Mesothelial cell of epicardium (in vitro differentiated cells): ENCODE measurements around the gene SEMA5A. TPM values are rescaled to one million over a fixed set of nuclear protein-coding genes. Genes with fewer than 3 reads are reported as not detected.

Source experiments
- DNase-seq, 2 experiments: peaks; one replicate each; pipeline ENCODE4 v3.0.0; 2021; ENCODE audit warnings: low spot score in 2 of 2; ENCODE audit not compliant: unreplicated experiment in 2 of 2
- H3K27ac Mint-ChIP-seq: 2 replicates; pipeline ENCODE4 v1.8.0; 2021; ENCODE audit warnings: mixed read lengths
- H3K27me3 Mint-ChIP-seq: 2 replicates; pipeline ENCODE4 v1.8.0; 2021; ENCODE audit warnings: low read depth, mixed read lengths
- H3K36me3 Mint-ChIP-seq: 2 replicates; pipeline ENCODE4 v1.8.0; 2021; ENCODE audit warnings: mixed read lengths
- H3K4me1 Mint-ChIP-seq: 2 replicates; pipeline ENCODE4 v1.8.0; 2021; ENCODE audit warnings: mixed read lengths
- H3K4me3 Mint-ChIP-seq: 2 replicates; pipeline ENCODE4 v1.8.0; 2021; ENCODE audit warnings: mild to moderate bottlenecking, moderate library complexity, mixed read lengths
- H3K9me3 Mint-ChIP-seq: 2 replicates; pipeline ENCODE4 v1.8.0; 2021; ENCODE audit warnings: mixed read lengths
- CTCF ChIP-seq: fragments of 200-600 bp; sonication (generic); IDR thresholded peaks from one replicate; pipeline ENCODE4 v1.5.0; 2021; ENCODE audit warnings: antibody characterized with exemption; ENCODE audit not compliant: unreplicated experiment
- total RNA-seq: library from RNA; stranded (reverse); gene quantifications from 3 replicates; pipeline ENCODE4 v1.2.1, GENCODE V29; 2021

The SEMA5A gene, protein sequence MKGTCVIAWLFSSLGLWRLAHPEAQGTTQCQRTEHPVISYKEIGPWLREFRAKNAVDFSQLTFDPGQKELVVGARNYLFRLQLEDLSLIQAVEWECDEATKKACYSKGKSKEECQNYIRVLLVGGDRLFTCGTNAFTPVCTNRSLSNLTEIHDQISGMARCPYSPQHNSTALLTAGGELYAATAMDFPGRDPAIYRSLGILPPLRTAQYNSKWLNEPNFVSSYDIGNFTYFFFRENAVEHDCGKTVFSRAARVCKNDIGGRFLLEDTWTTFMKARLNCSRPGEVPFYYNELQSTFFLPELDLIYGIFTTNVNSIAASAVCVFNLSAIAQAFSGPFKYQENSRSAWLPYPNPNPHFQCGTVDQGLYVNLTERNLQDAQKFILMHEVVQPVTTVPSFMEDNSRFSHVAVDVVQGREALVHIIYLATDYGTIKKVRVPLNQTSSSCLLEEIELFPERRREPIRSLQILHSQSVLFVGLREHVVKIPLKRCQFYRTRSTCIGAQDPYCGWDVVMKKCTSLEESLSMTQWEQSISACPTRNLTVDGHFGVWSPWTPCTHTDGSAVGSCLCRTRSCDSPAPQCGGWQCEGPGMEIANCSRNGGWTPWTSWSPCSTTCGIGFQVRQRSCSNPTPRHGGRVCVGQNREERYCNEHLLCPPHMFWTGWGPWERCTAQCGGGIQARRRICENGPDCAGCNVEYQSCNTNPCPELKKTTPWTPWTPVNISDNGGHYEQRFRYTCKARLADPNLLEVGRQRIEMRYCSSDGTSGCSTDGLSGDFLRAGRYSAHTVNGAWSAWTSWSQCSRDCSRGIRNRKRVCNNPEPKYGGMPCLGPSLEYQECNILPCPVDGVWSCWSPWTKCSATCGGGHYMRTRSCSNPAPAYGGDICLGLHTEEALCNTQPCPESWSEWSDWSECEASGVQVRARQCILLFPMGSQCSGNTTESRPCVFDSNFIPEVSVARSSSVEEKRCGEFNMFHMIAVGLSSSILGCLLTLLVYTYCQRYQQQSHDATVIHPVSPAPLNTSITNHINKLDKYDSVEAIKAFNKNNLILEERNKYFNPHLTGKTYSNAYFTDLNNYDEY
- 20.0 to 26.7 TPM (median 23.1 TPM) in 3 replicates for total RNA-seq

- no peaks in the 10 kb centered on the region for H3K9me3 Mint-ChIP-seq
- H3K27ac Mint-ChIP-seq, result peak within 1 kb of the TSS; percentile 98
- DNase-seq, result peak; percentile 68 to 78
- peak within 1 kb of the TSS; percentile 95 for H3K4me3 Mint-ChIP-seq
- H3K4me1 Mint-ChIP-seq, result peaks cover 23% of the 10 kb centered on the region
- H3K27me3 Mint-ChIP-seq, result no peaks in the 10 kb centered on the region
- no peak for TF ChIP-seq CTCF
- peaks cover 22% of the 10 kb centered on the region for H3K36me3 Mint-ChIP-seq
These were observed at the start of gene SEMA5A for GRCh38 chr5:9545992-9546851. Gene SEMA5A, minus strand, starts transcription at chr5:9546075. Its CDS starts 166,129 bp downstream, at chr5:9379946.

GRCh38 chr5:9594913-9595312, 49.0 kb upstream of the SEMA5A start:
- H3K27ac Mint-ChIP-seq, result no peak overlapping the region
- no peak for TF ChIP-seq CTCF
- H3K4me3 Mint-ChIP-seq, result no peak overlapping the region
- no peaks in the 10 kb centered on the region for H3K9me3 Mint-ChIP-seq
- no peaks in the 10 kb centered on the region for H3K36me3 Mint-ChIP-seq
- DNase-seq, result no peak
- no peaks in the 10 kb centered on the region for H3K27me3 Mint-ChIP-seq
- peaks cover 14% of the 10 kb centered on the region for H3K4me1 Mint-ChIP-seq

DNA sequence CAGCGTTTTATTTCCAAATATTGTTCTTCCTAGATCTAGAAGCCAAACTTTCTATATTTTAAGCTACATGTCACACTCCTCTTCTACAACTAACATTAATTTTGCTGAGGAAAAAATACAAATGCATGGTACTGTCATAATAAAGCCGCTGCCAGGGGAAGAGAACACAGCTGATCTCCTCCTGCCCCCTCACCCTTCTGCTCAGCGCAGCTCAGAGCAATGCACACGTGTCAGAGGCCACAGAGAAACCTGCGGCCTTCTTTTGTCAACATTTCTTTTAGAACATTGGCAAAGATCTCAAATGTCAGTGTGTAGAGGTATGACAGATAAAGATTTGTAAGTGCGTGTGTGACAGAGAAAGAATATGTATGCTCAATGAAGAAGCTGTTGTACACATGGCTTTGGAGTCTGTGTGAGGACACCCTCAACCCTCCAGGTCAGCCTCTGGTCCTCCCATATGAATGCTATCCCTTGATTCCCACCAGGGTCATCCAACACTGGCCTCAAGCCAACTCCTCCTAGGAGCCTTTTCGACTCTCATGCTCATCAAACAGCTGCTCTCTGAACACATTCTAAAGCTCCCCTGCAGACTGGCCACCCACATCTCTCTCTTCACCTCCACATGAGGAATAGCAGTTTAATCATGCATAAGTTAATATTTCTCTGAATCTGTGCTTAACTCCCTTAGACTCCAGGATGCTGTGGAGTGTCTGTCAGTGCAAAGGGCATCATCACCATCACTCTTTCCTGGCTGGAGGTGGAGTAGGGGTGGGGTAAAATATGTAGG, 43.4 kb upstream of the SEMA5A start:
- Mint-ChIP-seq H3K4me3 (no peak overlapping the region), H3K9me3 (no peaks in the 10 kb centered on the region), H3K27me3 (no peaks in the 10 kb centered on the region), H3K4me1 (no peaks in the 10 kb centered on the region), H3K36me3 (no peaks in the 10 kb centered on the region), H3K27ac (no peak overlapping the region)
- no peak for TF ChIP-seq CTCF
- DNase-seq, result no peak

- H3K4me1 Mint-ChIP-seq, result no peaks in the 10 kb centered on the region
- no peaks in the 10 kb centered on the region for H3K9me3 Mint-ChIP-seq
- no peak overlapping the region for H3K27ac Mint-ChIP-seq
- H3K27me3 Mint-ChIP-seq, result no peaks in the 10 kb centered on the region
- DNase-seq, result no peak
- H3K4me3 Mint-ChIP-seq, result no peak overlapping the region
- no peak for TF ChIP-seq CTCF
- H3K36me3 Mint-ChIP-seq, result no peaks in the 10 kb centered on the region
These were observed 42.4 kb upstream of the SEMA5A start for GRCh38 chr5:9588254-9588653.
